ENCODE measurements around the gene RRP8.

The RRP8 gene

DNA sequence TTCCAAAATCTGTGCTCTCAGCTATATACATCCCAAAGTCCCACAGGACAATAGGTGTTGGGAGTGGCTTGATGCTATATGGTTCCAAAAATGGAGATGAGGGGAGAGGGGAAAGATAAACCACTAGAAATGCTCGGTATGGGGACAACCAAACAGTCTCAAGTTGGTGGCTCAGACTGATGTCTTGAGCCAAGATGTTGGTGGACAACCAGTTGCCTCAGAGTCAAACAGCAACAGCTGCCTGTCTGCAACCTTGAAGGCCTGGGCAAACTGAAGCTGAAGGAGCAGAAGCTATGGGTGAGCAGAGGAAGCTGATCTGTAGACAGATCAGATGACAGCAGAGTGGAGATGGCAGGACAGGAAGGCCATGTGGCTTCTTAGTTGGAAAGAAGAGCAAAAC, 4.0 kb downstream of the RRP8 start:
- no peak for DNase-seq (ENCODE audit: low read depth in 1 of 2, low spot score in 1 of 2)
- TF ChIP-seq, protein P1, sequence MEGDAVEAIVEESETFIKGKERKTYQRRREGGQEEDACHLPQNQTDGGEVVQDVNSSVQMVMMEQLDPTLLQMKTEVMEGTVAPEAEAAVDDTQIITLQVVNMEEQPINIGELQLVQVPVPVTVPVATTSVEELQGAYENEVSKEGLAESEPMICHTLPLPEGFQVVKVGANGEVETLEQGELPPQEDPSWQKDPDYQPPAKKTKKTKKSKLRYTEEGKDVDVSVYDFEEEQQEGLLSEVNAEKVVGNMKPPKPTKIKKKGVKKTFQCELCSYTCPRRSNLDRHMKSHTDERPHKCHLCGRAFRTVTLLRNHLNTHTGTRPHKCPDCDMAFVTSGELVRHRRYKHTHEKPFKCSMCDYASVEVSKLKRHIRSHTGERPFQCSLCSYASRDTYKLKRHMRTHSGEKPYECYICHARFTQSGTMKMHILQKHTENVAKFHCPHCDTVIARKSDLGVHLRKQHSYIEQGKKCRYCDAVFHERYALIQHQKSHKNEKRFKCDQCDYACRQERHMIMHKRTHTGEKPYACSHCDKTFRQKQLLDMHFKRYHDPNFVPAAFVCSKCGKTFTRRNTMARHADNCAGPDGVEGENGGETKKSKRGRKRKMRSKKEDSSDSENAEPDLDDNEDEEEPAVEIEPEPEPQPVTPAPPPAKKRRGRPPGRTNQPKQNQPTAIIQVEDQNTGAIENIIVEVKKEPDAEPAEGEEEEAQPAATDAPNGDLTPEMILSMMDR (IDR thresholded peaks at IDR 0.05; ENCODE audit: insufficient read depth, low read length), result no peak
- H3K27ac ChIP-seq (replicated peaks), result no peak overlapping the region
- no peak overlapping the region for H3K4me3 ChIP-seq (replicated peaks; ENCODE audit: insufficient read depth, low read length)
- no peaks in the 10 kb centered on the region for H3K27me3 ChIP-seq (ENCODE audit: insufficient read depth, poor library complexity, severe bottlenecking)

DNA sequence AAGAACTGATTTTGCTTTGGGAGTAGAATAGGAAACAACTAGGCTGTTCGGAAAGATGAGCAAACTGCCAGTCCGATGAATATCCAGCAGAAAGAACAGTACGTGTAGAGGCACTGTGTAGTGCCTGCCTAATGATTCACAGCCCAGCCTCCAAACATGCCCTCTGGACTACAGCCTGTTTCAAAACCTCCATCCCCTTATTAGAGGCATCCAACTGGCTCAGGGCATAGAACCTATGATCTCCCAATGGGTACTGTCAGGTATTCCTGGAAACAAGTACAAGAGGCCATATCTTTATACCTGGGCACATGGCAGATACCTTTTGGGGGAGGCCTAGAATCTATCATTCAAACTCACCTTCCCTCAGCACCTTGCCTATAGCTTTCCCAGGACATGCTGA, 4.9 kb downstream of the RRP8 start:
- DNase-seq (ENCODE audit: low read depth in 1 of 2, low spot score in 1 of 2), result no peak
- H3K4me3 ChIP-seq (replicated peaks; ENCODE audit: insufficient read depth, low read length), result no peak overlapping the region
- H3K27me3 ChIP-seq (ENCODE audit: insufficient read depth, poor library complexity, severe bottlenecking), result no peaks in the 10 kb centered on the region
- TF ChIP-seq REST (IDR thresholded peaks at IDR 0.05; ENCODE audit: insufficient replicate concordance, low read depth), result no peak
- TF ChIP-seq POLR2AphosphoS5 (IDR thresholded peaks at IDR 0.05; ENCODE audit: low read depth), result no peak
- no peak for TF ChIP-seq SPI1 (IDR thresholded peaks at IDR 0.05; ENCODE audit: borderline replicate concordance, low read depth)
- no peak for TF ChIP-seq GABPA (IDR thresholded peaks at IDR 0.05; ENCODE audit: low read depth)
- TF ChIP-seq, protein P1 (IDR thresholded peaks at IDR 0.05; ENCODE audit: insufficient read depth, low read length), result no peak
- no peak overlapping the region for H3K27ac ChIP-seq (replicated peaks)

- Histone ChIP-seq H3K27me3 (ENCODE audit: insufficient read depth, poor library complexity, severe bottlenecking) (no peaks in the 10 kb centered on the region), H3K27ac (replicated peaks) (no peak overlapping the region), H3K4me3 (replicated peaks; ENCODE audit: insufficient read depth, low read length) (no peak overlapping the region)
- DNase-seq (ENCODE audit: low read depth in 1 of 2, low spot score in 1 of 2), result no peak
- TF ChIP-seq SPI1 (IDR thresholded peaks at IDR 0.05; ENCODE audit: borderline replicate concordance, low read depth), result no peak
- no peak for TF ChIP-seq POLR2AphosphoS5 (IDR thresholded peaks at IDR 0.05; ENCODE audit: low read depth)
- no peak for TF ChIP-seq GABPA (IDR thresholded peaks at IDR 0.05; ENCODE audit: low read depth)
- no peak for TF ChIP-seq REST (IDR thresholded peaks at IDR 0.05; ENCODE audit: insufficient replicate concordance, low read depth)
- TF ChIP-seq, protein P1 (IDR thresholded peaks at IDR 0.05; ENCODE audit: insufficient read depth, low read length), result no peak
Observed at GRCh38 chr11:6596239-6596877, 7.1 kb downstream of the RRP8 start.

DNA sequence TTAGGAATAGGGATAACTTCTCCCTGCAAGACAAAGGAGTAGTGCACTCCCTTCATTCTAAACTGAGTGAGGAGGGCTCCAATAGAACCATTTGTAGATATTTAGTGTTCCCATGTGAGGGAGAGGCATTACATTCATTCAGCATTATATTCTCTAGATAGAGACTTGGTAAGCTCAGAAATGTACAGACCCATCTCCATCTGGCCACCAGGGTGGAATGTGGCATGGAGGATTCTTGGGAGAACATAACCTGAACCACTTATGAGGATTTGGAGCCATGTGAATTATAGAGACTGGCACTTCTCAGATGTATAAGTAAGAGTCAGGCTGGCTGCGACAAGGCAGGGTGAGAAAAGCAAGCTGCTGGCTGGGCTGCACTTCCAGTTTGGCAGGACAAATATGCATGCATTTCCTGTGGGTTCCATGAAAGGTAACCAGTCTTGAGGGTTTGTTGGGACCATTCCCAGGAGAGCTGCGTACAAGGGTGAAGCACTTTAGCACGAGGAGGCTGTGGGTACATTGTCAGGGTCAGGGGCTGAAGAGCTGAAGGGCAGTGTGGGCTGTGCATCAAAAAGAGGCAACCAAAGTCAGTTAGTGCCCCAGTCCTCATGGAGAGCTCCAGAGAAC, 9.2 kb downstream of the RRP8 start:
- Histone ChIP-seq H3K4me3 (replicated peaks; ENCODE audit: insufficient read depth, low read length) (no peak overlapping the region), H3K27ac (replicated peaks) (no peak overlapping the region), H3K27me3 (ENCODE audit: insufficient read depth, poor library complexity, severe bottlenecking) (no peaks in the 10 kb centered on the region)
- TF ChIP-seq GABPA (IDR thresholded peaks at IDR 0.05; ENCODE audit: low read depth), result no peak
- DNase-seq (ENCODE audit: low read depth in 1 of 2, low spot score in 1 of 2), result no peak

Measured in HL-60 (cell line).